GM21717 (cell line): ENCODE results near the gene POLR2J.
"Not testable (repeated sequence)": the region's sequence is repeated elsewhere in the genome, so short reads cannot be mapped to it uniquely, and the experiment has no call there.

Experiments used
- ATAC-seq: cut with Tn5 transposase; IDR thresholded peaks from one replicate; pipeline ENCODE4 v1.9.1; 2021; ENCODE audit warnings: mild to moderate bottlenecking, moderate library complexity; ENCODE audit not compliant: unreplicated experiment

POLR2J gene

GRCh38 chr7:102467581-102468477, 10.9 kb downstream of the POLR2J start:
- no peak for ATAC-seq

- no peak for ATAC-seq
Measured at GRCh38 chr7:102466097-102466496, 12.6 kb downstream of the POLR2J start.

GRCh38 chr7:102464577-102465280, 14.0 kb downstream of the POLR2J start, which contains the start of the genes ALKBH4 and LRWD1:
ALKBH4 (minus strand) TSS chr7:102464863; CDS start chr7:102464836, 27 bp downstream.
LRWD1 (plus strand) TSS chr7:102464984; CDS start chr7:102465081, 97 bp downstream.
- ATAC-seq, result peak; percentile 81

DNA sequence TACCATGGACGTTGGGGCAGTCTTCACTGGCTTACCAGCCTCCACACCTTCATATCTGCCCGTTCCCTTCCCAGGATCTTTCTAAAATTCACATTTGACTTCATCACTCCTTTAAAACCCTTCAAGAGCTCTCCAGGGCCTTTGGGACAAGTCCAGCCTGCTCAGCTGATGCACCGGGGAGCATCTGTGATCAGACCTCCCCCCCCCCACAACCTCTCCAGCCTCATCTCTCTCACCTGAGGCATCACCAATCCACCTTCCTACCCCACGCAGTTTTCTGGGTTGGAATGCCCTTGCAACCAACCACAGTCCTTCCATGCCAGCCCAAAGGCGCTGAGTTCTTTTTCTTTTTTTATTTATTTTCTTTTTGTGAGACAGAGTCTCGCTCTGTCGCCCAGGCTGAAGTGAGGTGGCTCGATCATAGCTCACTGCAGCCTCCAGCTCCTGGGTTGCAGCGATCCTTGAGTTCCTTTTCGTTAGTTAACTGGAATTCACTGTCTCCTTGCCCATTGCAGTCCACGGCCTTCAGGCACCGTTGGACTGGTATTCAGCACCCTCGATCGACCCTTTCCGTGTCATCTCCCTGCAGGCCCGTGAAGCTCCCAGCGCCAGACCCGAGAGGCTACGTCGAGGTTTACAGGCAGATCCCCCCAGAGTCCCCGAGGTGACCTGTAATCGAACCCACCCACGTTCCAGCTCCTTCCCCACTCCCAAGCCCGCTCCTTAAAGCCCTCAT, 14.7 kb downstream of the POLR2J start:
- ATAC-seq, result no peak

GRCh38 chr7:102460467-102460866, 18.3 kb downstream of the POLR2J start:
- ATAC-seq, result no peak

DNA sequence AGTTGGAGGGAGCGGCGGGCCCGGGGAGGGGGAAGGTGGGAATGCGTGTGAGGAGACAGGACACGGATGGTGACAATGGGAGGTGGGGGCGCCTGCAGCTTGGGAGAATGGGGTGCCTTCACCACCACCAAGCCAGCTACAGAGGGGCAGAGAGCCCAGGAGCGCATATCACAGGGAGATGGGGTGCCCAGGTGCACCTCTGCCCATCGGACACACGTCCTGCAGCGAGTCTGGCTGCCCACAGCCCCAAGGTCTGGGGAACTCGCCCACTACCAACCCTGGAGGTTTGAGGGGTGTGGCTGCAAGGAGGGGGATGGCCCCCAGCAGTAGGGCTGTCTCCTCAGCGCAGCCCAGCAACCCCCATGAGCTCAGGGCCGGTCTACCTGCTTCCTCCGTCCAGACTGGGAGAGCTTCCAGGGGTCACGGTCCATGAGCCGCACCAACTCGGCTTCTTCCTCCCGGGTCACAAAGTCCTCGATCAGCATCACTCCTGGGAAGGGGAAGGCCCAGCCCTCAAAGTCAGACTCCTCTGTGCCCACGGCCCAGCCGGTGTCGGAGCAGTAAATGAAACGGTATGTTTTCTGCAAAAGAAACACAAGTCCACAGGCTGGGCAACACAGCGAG, 19.4 kb downstream of the POLR2J start:
- no peak for ATAC-seq

DNA sequence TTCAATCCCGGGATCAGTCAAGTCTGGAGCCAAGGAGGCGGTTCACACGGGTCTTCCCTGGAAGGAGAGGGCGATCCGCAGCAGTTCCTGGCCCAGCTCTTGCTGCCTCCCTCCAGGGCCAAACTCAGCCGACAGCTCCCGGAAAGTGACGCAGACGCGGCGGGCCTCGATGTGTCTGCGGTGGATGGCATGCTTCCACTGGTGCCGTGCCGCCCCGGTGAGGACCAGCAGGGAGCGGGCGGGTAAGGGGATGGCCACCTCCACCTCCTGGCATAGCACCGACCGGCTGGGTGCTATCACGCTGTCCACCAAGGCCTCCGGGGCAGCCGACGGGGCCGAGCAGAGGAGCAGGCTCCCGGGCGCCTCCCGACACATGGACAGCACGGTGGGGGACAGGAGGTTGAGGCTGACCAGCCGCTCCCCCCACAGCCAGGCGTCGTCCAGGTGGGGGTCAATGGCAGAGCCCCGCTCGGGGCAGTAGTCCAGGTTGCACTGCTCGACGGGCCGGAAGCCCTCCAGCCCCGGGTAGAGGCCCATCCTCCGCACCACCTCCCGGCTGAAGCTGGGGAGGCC, 21.3 kb downstream of the POLR2J start:
- ATAC-seq, result no peak

DNA sequence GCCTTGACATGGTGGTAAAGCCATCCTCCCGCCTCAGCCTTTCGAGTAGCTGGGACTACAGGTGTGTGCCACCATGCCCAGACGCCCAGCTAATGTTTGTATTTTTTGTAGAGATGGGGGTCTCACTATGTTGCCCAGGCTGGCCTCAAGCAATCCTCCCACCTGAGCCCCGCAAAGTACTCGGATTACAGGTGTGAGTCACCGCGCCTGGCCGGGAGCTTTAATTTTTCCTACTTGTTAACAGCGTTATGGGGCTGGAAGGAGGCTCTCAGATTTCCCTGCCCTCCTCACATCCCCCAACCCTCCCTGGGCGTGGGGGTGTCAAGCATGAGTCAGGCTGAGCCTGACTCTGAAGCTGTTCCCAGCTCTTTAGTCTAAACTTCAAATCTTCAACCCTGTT, 22.4 kb downstream of the POLR2J start:
- ATAC-seq, result no peak

- no peak for ATAC-seq
Measured at GRCh38 chr7:102455596-102455995, 23.1 kb downstream of the POLR2J start.

- not testable (repeated sequence) for ATAC-seq
Measured at GRCh38 chr7:102454932-102455331, 23.8 kb downstream of the POLR2J start.

- no peak for ATAC-seq
Measured at GRCh38 chr7:102454468-102454867, 24.3 kb downstream of the POLR2J start.

DNA sequence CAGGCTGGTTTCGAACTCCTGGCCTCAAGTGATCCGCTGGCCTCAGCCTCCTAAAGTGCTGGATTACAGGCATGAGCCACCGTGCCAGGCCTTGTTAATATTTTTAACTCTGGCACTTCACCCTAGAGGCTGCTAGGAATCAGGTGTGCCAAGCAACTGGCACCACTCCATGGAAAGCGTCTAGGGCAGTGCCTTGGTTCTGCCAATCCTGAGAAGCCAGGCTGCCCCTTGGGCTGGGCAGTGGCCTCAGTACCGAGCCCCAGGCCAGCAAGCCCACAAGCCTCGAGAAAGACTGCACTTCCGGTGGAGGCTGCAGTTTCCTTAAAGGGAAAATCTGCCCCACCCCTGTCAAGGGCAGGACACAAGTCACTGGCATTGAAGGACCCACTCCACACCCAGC, 25.4 kb downstream of the POLR2J start:
- no peak for ATAC-seq

- ATAC-seq, result no peak
Measured at GRCh38 chr7:102452451-102452850, 26.3 kb downstream of the POLR2J start.

- no peak for ATAC-seq
Measured at GRCh38 chr7:102451371-102452054, 27.2 kb downstream of the POLR2J start.

- ATAC-seq, result no peak
Measured at GRCh38 chr7:102450242-102450641, 28.5 kb downstream of the POLR2J start.

DNA sequence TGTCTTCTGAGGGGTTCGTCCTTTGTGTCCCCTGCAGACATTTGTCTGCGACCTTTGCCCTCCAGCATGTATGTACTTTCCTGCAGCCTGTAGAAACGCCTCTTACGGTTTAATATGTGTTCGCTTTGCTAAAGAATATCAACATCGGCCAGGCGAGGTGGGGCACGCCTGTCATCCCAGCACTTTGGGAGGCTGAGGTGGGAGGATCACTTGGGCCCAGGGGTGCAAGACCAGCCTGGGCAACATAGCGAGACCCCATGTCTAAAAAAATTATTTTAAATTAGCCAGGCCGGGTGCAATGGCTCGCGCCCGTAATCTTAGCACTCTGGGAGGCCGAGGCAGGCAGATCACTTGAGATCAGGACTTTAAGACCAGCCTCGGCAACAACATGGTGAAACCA, 29.6 kb downstream of the POLR2J start:
- no peak for ATAC-seq

GRCh38 chr7:102447311-102447710, 31.4 kb downstream of the POLR2J start:
- no peak for ATAC-seq

- no peak for ATAC-seq
Measured at GRCh38 chr7:102446387-102447156, 32.1 kb downstream of the POLR2J start.

DNA sequence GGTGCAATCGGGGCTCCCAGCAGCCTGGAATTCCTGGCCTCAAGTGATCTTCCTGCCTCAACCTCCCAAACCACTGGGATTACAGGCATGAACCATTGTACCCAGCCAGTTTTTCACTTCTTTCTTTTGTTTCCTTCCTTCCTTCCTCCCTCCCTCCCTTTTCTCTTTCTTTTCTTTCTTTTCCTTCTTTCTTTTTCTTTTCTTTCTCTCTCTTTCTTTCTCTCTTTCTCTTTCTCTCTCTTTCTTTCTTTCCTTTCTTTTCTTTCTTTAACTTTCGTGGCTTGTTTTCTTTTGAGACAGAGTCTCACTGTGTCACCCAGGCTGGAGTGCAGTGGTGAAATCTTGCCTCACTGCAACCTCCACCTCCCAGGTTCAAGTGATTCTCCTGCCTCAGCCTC, 33.0 kb downstream of the POLR2J start:
- ATAC-seq, result no peak
